NCI-H2107 treated with DMSO at 0.1 percent for 48 hours (cell line): ENCODE measurements around the gene MED22.
"Not testable (repeated sequence)": the region's sequence is repeated elsewhere in the genome, so short reads cannot be mapped to it uniquely, and the experiment has no call there.

ENCODE experiments used
- DNase-seq: peaks from one replicate; lab custom pipeline; 2025; ENCODE audit not compliant: unreplicated experiment; lab: John Stamatoyannopoulos, UW

MED22 gene

DNA sequence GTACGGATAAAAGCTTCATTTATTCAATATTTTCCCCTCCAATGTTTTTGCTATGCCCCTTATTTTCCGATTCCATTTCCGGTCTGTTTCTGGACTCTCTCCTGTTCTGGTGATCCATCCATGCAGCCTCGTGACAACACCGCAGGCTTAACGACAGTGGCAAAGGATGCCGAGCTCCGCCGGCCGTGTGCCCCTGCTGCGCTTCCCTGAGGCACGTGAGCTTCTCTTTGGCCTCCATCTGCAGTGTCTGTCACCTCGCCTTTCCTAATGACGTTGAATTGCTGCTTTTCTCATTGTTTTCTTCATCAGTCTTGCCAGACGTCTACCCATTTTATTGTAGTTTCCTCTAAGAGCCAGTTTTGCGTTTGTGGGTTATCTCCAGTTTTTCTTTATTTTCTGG lies 40.6 kb downstream of the MED22 start:
- DNase-seq, result no peak

GRCh38 chr9:133306242-133307204 lies 41.4 kb downstream of the MED22 start:
- DNase-seq, result no peak

GRCh38 chr9:133305731-133306130 lies 42.2 kb downstream of the MED22 start:
- DNase-seq, result no peak

GRCh38 chr9:133304477-133305377 lies 43.2 kb downstream of the MED22 start:
- no peak for DNase-seq

DNA sequence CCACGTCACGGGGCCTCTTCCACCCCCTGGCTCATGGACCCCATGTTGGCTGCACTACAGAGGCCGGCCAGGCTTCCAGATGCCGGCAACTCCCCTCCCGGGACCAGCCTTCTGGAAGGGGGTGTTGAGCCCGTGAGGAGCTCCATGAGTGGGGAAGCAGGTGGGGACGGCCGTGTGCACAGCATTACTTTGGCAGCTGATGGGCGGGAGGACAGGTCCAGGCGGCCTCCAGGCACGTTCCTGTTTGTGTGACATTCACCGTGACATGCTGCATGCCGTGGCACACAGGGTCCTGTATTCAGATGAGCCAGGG lies 43.8 kb downstream of the MED22 start:
- DNase-seq, result no peak

DNA sequence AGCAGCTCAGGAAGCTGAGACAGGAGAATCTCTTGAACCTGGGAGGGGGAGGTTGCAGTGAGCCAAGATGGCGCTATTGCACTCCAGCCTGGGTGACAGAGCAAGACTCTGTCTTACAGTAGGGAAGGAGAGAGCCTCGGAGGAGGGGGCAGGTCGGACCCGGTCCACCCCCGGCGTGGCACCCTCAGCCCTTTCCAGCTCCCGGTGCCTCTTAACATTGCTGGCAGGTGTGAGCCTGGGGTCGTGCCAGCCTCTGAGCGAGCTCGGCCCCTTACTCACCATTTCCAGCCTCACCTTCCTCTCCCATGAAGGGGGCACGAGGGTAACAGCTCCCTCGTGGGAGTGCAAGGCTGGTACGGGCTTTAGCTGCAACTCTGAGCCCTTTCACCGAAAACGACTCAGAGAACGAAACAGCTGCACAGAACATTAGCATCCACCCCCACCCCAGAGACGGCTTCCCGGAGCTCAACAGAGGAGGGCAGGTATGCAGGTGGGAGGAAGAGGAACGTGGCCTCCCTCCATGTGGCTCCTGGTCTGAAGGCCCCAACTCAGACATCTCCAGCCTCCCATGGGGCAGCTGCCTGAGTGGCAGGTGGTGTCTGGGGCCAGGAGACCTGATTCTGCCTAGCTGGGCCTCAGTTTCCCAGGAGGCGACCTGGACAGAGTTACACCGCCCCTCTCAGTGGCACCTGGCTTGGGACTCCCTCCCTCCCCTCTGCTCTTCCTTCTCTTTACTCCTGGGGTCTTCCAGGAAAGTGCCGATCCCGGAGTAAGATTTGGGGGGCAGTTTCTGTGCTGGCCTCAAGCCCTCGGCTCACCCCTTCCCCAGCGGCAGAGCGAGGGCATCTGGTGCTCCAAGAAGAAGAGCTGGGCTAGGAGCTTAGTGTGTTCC lies 44.4 kb downstream of the MED22 start:
- DNase-seq, result no peak

GRCh38 chr9:133301253-133302230 lies 46.4 kb downstream of the MED22 start:
- no peak for DNase-seq

DNA sequence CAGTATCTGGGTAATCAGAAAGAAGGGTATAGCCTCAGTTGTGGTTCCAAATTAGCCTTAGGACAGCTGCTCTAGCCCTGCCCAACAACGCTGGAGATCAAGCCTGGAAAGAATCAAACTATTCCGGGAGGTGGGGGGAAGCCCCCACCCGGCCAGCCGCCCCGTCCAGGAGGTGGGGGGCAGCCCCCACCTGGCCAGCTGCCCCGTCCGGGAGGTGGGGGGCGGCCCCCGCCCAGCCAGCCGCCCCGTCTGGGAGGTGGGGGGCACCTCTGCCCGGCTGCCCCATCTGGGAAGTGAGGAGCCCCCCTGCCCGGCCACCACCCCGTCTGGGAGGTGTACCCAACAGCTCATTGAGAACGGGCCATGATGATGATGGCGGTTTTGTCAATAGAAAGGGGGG lies 47.9 kb downstream of the MED22 start:
- DNase-seq, result not testable (repeated sequence)

GRCh38 chr9:133294257-133294656 lies 53.7 kb downstream of the MED22 start:
- DNase-seq, result no peak

GRCh38 chr9:133290751-133291302 lies 57.1 kb downstream of the MED22 start:
- DNase-seq, result no peak
